ENCODE data around the gene CD28. TPM values are rescaled to one million over a fixed set of nuclear protein-coding genes. Genes with fewer than 3 reads are reported as not detected.

Gene CD28
- total and polyA plus RNA-seq, 4 donors = 0.14 to 3.0 (median 0.92) TPM

DNA sequence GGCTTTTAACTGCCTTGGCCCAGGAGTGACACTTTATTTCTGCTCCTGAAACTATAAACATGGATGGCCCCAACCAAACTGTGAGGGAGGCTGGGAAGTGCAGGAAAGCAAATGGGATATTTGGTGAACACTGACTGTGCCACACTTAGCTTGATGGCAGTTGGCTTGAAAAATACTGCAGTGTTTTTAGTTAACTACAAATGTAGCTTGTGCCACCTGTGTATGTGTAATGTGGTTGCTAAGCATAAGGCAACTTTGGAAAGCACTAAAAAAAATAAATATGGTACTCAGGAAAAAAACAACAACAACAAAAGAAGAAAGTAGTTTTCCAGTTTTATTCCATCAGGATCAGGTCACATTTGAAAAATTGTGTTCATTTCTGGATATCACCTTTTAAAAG lies 73.8 kb downstream of the CD28 start:
- H3K27ac ChIP-seq (ENCODE audit: low read depth in 1 of 2, low read length in 1 of 2) = no peak overlapping the region
- no peak for ATAC-seq (ENCODE audit: insufficient read depth, low FRiP score)
- DNase-seq = no peak
- peaks cover 0 to 11% (median 5%) of the 10 kb centered on the region in 5 donors for H3K4me1 ChIP-seq (ENCODE audit: control insufficient read depth in 5 of 5, insufficient read depth in 5 of 5, low read length in 5 of 5)
- no peak overlapping the region for H3K9ac ChIP-seq (ENCODE audit: insufficient read depth in 1 of 2, low read length in 2 of 2)
- H3K4me3 ChIP-seq = no peak overlapping the region
- H3K36me3 ChIP-seq (ENCODE audit: control insufficient read depth in 4 of 4, insufficient read depth in 4 of 4, low read length in 4 of 4) = no peaks in the 10 kb centered on the region
- H3K9me3 ChIP-seq (ENCODE audit: control insufficient read depth in 4 of 4, insufficient read depth in 3 of 4, low read length in 3 of 4) = no peaks in the 10 kb centered on the region
- H3K27me3 ChIP-seq (ENCODE audit: control insufficient read depth in 3 of 3, insufficient read depth in 3 of 3, low read length in 2 of 3) = no peaks in the 10 kb centered on the region
- TF ChIP-seq, protein P1, sequence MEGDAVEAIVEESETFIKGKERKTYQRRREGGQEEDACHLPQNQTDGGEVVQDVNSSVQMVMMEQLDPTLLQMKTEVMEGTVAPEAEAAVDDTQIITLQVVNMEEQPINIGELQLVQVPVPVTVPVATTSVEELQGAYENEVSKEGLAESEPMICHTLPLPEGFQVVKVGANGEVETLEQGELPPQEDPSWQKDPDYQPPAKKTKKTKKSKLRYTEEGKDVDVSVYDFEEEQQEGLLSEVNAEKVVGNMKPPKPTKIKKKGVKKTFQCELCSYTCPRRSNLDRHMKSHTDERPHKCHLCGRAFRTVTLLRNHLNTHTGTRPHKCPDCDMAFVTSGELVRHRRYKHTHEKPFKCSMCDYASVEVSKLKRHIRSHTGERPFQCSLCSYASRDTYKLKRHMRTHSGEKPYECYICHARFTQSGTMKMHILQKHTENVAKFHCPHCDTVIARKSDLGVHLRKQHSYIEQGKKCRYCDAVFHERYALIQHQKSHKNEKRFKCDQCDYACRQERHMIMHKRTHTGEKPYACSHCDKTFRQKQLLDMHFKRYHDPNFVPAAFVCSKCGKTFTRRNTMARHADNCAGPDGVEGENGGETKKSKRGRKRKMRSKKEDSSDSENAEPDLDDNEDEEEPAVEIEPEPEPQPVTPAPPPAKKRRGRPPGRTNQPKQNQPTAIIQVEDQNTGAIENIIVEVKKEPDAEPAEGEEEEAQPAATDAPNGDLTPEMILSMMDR (IDR thresholded peaks at IDR 0.05; ENCODE audit: control extremely low read depth, extremely low read depth) = no peak

- DNase-seq (no peak), ATAC-seq (ENCODE audit: insufficient read depth, low FRiP score) (no peak)
- H3K27ac ChIP-seq (ENCODE audit: low read depth in 1 of 2, low read length in 1 of 2) = no peak overlapping the region
- H3K9me3 ChIP-seq (ENCODE audit: control insufficient read depth in 4 of 4, insufficient read depth in 3 of 4, low read length in 3 of 4) = no peaks in the 10 kb centered on the region
- no peak overlapping the region for H3K4me3 ChIP-seq
- peaks cover 2 to 13% (median 5%) of the 10 kb centered on the region in 5 donors for H3K4me1 ChIP-seq (ENCODE audit: control insufficient read depth in 5 of 5, insufficient read depth in 5 of 5, low read length in 5 of 5)
- 91 to 92% methylated on average over 2 of the region's 2 CpGs for WGBS, 2 donors
- no peak overlapping the region for H3K9ac ChIP-seq (ENCODE audit: insufficient read depth in 1 of 2, low read length in 2 of 2)
- no peaks in the 10 kb centered on the region for H3K36me3 ChIP-seq (ENCODE audit: control insufficient read depth in 4 of 4, insufficient read depth in 4 of 4, low read length in 4 of 4)
- no peaks in the 10 kb centered on the region for H3K27me3 ChIP-seq (ENCODE audit: control insufficient read depth in 3 of 3, insufficient read depth in 3 of 3, low read length in 2 of 3)
- TF ChIP-seq, protein P1 (IDR thresholded peaks at IDR 0.05; ENCODE audit: control extremely low read depth, extremely low read depth) = no peak
These were observed 74.7 kb downstream of the CD28 start for GRCh38 chr2:203781151-203781550.

DNA sequence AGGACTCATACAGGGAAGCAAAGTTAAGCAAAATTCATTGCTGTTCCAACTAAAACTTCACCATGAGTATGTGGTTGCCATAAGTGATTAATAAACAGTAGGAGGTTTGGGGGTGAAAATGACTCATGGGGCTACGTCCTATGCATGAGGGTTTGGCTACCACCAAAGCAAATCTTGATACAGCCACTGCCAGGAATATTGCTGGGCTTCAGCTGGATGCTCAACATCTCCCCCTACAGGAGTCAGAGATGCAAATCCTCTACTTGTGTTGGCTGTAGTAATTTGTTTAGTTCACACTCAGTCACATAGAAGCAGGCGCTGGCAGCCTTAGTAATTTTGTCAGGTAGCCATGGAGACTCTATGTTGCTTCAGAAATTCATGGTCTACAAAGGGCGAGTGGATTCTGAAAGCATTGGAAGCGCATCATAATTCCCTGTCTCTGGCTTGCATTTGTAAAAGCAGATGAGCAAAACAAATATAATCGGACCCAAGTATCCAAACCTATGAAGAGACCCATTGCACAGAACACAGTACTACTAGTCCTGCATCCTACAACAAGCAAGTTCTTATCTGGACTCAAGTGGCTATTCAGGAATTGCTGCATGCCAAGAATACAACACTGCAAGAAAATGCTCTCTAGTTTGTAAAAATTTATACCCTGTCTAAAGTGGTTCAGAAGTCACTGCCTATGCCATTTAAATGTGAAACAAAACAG lies 76.0 kb downstream of the CD28 start:
- Histone ChIP-seq H3K4me3 (no peak overlapping the region), H3K9me3 (ENCODE audit: control insufficient read depth in 4 of 4, insufficient read depth in 3 of 4, low read length in 3 of 4) (no peaks in the 10 kb centered on the region), H3K36me3 (ENCODE audit: control insufficient read depth in 4 of 4, insufficient read depth in 4 of 4, low read length in 4 of 4) (no peaks in the 10 kb centered on the region), H3K4me1 (ENCODE audit: control insufficient read depth in 5 of 5, insufficient read depth in 5 of 5, low read length in 5 of 5) (peaks cover 2 to 19% (median 7%) of the 10 kb centered on the region in 5 donors), H3K9ac (ENCODE audit: insufficient read depth in 1 of 2, low read length in 2 of 2) (no peak overlapping the region), H3K27ac (ENCODE audit: low read depth in 1 of 2, low read length in 1 of 2) (peak overlapping the region in 1 of 2 donors; percentile 39), H3K27me3 (ENCODE audit: control insufficient read depth in 3 of 3, insufficient read depth in 3 of 3, low read length in 2 of 3) (no peaks in the 10 kb centered on the region)
- WGBS, 2 donors = 44 to 61% methylated on average over 5 of the region's 5 CpGs
- TF ChIP-seq, protein P1 (IDR thresholded peaks at IDR 0.05; ENCODE audit: control extremely low read depth, extremely low read depth) = peak; percentile 36
- ATAC-seq (ENCODE audit: insufficient read depth, low FRiP score) (peak; percentile 90), DNase-seq (peak; percentile 46 to 81 (median 79))
